A549 (cell line): ENCODE measurements around the gene DEAF1. TPM values are rescaled to one million over a fixed set of nuclear protein-coding genes. Genes with fewer than 3 reads are reported as not detected.

Source experiments
- ATAC-seq, 2 experiments: fragments of 200-7000 bp in 1 of 2; fragments of >200 bp in 1 of 2; cut with Nextera tagmentation in 1 of 2; cut with Tn5 transposase in 1 of 2; 3 replicates each; pipeline versions ENCODE4 v1.8.0 to v1.9.1; 2018 to 2020; ENCODE audit warnings: mild to moderate bottlenecking in 1 of 2, moderate library complexity in 1 of 2
- CTCF ChIA-PET: fragments of 300-600 bp; sonication (Branson Sonifier 250); formaldehyde crosslinking; extraction: SDS; loops from one replicate; lab custom pipeline; 2021; ENCODE audit warnings: antibody characterized with exemption, inconsistent platforms; lab: Yijun Ruan, JAX
- POLR2A ChIA-PET: fragments of 350-600 bp; formaldehyde crosslinking; extraction: SDS; loops from one replicate; lab custom pipeline; 2021; ENCODE audit warnings: antibody characterized with exemption, inconsistent platforms; lab: Yijun Ruan, JAX
- DNase-seq, 2 experiments: peaks; one replicate each; pipeline versions ENCODE4 v3.0.0 to v3.0.0-alpha.2; 2011 to 2016; ENCODE audit warnings: low read depth in 1 of 2, low spot score in 1 of 2
- FAIRE-seq: peaks from 2 replicates; lab custom pipeline; 2011; peaks lifted over from hg19 to GRCh38; lab: Jason Lieb, UNC
- H3K27ac ChIP-seq, 2 experiments: fragments of >200 bp; sonication (Bioruptor Twin); formaldehyde crosslinking; 3 replicates each; pipeline ENCODE4 v1.5.1; 2016 to 2017
- H3K4me1 ChIP-seq: fragments of >200 bp; sonication (Bioruptor Twin); formaldehyde crosslinking; 3 replicates; pipeline ENCODE4 v1.6.1; 2016
- H3K4me2 ChIP-seq: fragments of >200 bp; sonication (Bioruptor Twin); formaldehyde crosslinking; 3 replicates; pipeline ENCODE4 v1.6.1; 2016
- H3K4me3 ChIP-seq: fragments of >200 bp; sonication (Bioruptor Twin); formaldehyde crosslinking; 3 replicates; pipeline ENCODE4 v1.5.1; 2016
- H3K9me3 ChIP-seq: fragments of >200 bp; sonication (Bioruptor Twin); formaldehyde crosslinking; 3 replicates; pipeline ENCODE4 v1.6.1; 2016
- ATOH8 ChIP-seq: fragments of 250-450 bp; sonication (Bioruptor Pico); IDR thresholded peaks from 2 replicates; pipeline ENCODE4 v1.5.0; 2020; ENCODE audit warnings: low read depth, mild to moderate bottlenecking, moderate library complexity
- BCL3 ChIP-seq: fragments of >200 bp; sonication (Bioruptor Twin); formaldehyde crosslinking; IDR thresholded peaks from 3 replicates; pipeline ENCODE4 v1.6.1; 2016
- BHLHE40 ChIP-seq: IDR thresholded peaks from 2 replicates; pipeline ENCODE4 v1.6.1; 2012; ENCODE audit warnings: low read depth, low read length, inconsistent platforms
- CBX8 ChIP-seq: fragments of 200-600 bp; sonication (generic); IDR thresholded peaks from 2 replicates; pipeline ENCODE4 v1.6.1; 2016
- CHD2 ChIP-seq: fragments of 150-350 bp; IDR thresholded peaks from 2 replicates; pipeline ENCODE4 v1.6.1; 2014; ENCODE audit warnings: low read length; ENCODE audit not compliant: partially characterized antibody
- CHD4 ChIP-seq: fragments of 200-600 bp; sonication (generic); IDR thresholded peaks from 2 replicates; pipeline ENCODE4 v1.6.1; 2016; ENCODE audit warnings: antibody characterized with exemption, mild to moderate bottlenecking, borderline replicate concordance
- CTCF ChIP-seq: fragments of >200 bp; sonication (Bioruptor Twin); formaldehyde crosslinking; IDR thresholded peaks from 3 replicates; pipeline ENCODE4 v1.5.1; 2016
- EHF ChIP-seq: fragments of 250-450 bp; sonication (Bioruptor Pico); IDR thresholded peaks from 2 replicates; pipeline ENCODE4 v1.5.0; 2020; ENCODE audit warnings: mild to moderate bottlenecking
- ELK1 ChIP-seq: fragments of 150-350 bp; IDR thresholded peaks from 2 replicates; pipeline ENCODE4 v1.6.1; 2014; ENCODE audit warnings: low read depth, mild to moderate bottlenecking, low read length
- EP300 ChIP-seq, 2 experiments: fragments of >200 bp; sonication (Bioruptor Twin); formaldehyde crosslinking; IDR thresholded peaks; 2 replicates in 1 of 2; 3 replicates in 1 of 2; pipeline ENCODE4 v1.6.1; 2016 to 2017
- ESRRA ChIP-seq: fragments of 150-350 bp; IDR thresholded peaks from 2 replicates; pipeline ENCODE4 v1.6.1; 2014; ENCODE audit warnings: mild to moderate bottlenecking, low read length, borderline replicate concordance
- FOXS1 ChIP-seq: fragments of 250-450 bp; sonication (Bioruptor Pico); IDR thresholded peaks from 2 replicates; pipeline ENCODE4 v1.5.0; 2020; ENCODE audit warnings: mild to moderate bottlenecking, moderate library complexity
- GATA3 ChIP-seq: IDR thresholded peaks from 2 replicates; pipeline ENCODE4 v1.6.1; 2012; ENCODE audit warnings: borderline replicate concordance
- HES2 ChIP-seq: fragments of >200 bp; sonication (Bioruptor Twin); formaldehyde crosslinking; IDR thresholded peaks from 2 replicates; pipeline ENCODE4 v1.6.1; 2016
- HOXB13 ChIP-seq: fragments of 250-450 bp; sonication (Bioruptor Pico); IDR thresholded peaks from 2 replicates; pipeline ENCODE4 v1.5.0; 2020; ENCODE audit warnings: low read depth, mild to moderate bottlenecking, moderate library complexity
- HOXB5 ChIP-seq: fragments of 250-450 bp; sonication (Bioruptor Pico); IDR thresholded peaks from 2 replicates; pipeline ENCODE4 v1.5.0; 2020; ENCODE audit warnings: mild to moderate bottlenecking, moderate library complexity
- MAX ChIP-seq: IDR thresholded peaks from 2 replicates; pipeline ENCODE4 v1.6.1; 2012
- MAZ ChIP-seq: fragments of 150-350 bp; IDR thresholded peaks from 2 replicates; pipeline ENCODE4 v1.6.1; 2014; ENCODE audit warnings: antibody characterized with exemption, low read depth, low read length, borderline replicate concordance
- NFE2L2 ChIP-seq: fragments of 150-350 bp; conservative IDR thresholded peaks from 2 replicates; pipeline ENCODE4 v1.6.1; 2014; ENCODE audit warnings: low read length
- PBX3 ChIP-seq: IDR thresholded peaks from 2 replicates; pipeline ENCODE4 v1.6.1; 2012
- RARB ChIP-seq: fragments of 250-450 bp; sonication (Bioruptor Pico); IDR thresholded peaks from 2 replicates; pipeline ENCODE4 v1.8.0; 2021; ENCODE audit warnings: mild to moderate bottlenecking, moderate library complexity
- RCOR1 ChIP-seq: fragments of 150-350 bp; IDR thresholded peaks from 2 replicates; pipeline ENCODE4 v1.6.1; 2014; ENCODE audit warnings: antibody characterized with exemption, low read length, low read depth
- REST ChIP-seq: fragments of 200-600 bp; sonication (generic); IDR thresholded peaks from 2 replicates; pipeline ENCODE4 v1.6.1; 2016; ENCODE audit warnings: antibody characterized with exemption, mild to moderate bottlenecking, moderate library complexity
- RNF2 ChIP-seq: fragments of 200-600 bp; sonication (generic); IDR thresholded peaks from 2 replicates; pipeline ENCODE4 v1.6.1; 2016; ENCODE audit warnings: low read depth, mild to moderate bottlenecking, antibody characterized with exemption, moderate library complexity, borderline replicate concordance
- USF2 ChIP-seq: fragments of 450-650 bp; IDR thresholded peaks from 2 replicates; pipeline ENCODE4 v1.6.1; 2014; ENCODE audit warnings: antibody characterized with exemption
- ZC3H11A ChIP-seq: fragments of 450-650 bp; IDR thresholded peaks from 2 replicates; pipeline ENCODE4 v1.6.1; 2014; ENCODE audit warnings: antibody characterized with exemption, mild to moderate bottlenecking
- ZSCAN20 ChIP-seq: fragments of 250-450 bp; sonication (Bioruptor Pico); IDR thresholded peaks from 2 replicates; pipeline ENCODE4 v1.8.0; 2022; ENCODE audit warnings: mild to moderate bottlenecking, moderate library complexity
- WGBS: methylation state at CpG from one replicate; pipeline ENCODE4 v1.1.6; 2017; ENCODE audit errors: missing lambda C conversion rate; 5-methylcytosine and 5-hydroxymethylcytosine counted together
- polyA plus RNA-seq, 4 experiments: library from polyadenylated mRNA; depleted of rRNA in 3 of 4; stranded (reverse); fragments of >200 nt; fragmentation: RNase III in 1 of 4; extraction: RNeasy Plus Mini Kit Qiagen cat#74134 plus additional on column Dnase treatment in 1 of 4; gene quantifications; 2 replicates in 3 of 4; 3 replicates in 1 of 4; pipeline ENCODE4 v1.2.3, GENCODE V29; 2011 to 2017

Gene DEAF1
- polyA plus RNA-seq, 2 of the 4 experiments (the other 2 are of a cell fraction), result 16.0 to 24.0 TPM

- H3K4me3 ChIP-seq, result no peak overlapping the region
- CTCF ChIA-PET, result interaction anchor here (0.6 to 11.3 kb wide), 4 partner anchors 13 to 110 kb away, joined by 3 to 119 read pairs (median 6); no protein-coding TSS in a partner anchor
- H3K27ac ChIP-seq, result no peak overlapping the region
- ATAC-seq (no peak), DNase-seq (no peak)
- H3K4me1 ChIP-seq, result peaks cover 7% of the 10 kb centered on the region
- 90% methylated on average over 4 of the region's 4 CpGs for WGBS
- no peaks in the 10 kb centered on the region for H3K9me3 ChIP-seq
- TF ChIP-seq GATA3 (no peak), CBX8 (no peak), ZC3H11A (no peak), EHF (CRISPR knock-in tag) (no peak), HOXB13 (CRISPR knock-in tag) (no peak), FOXS1 (CRISPR knock-in tag) (no peak), ESRRA (no peak), PBX3 (no peak), EP300 (IDR thresholded peaks at IDR 0.05) (no peak), REST (no peak), USF2 (no peak), RARB (no peak), CTCF (no peak), CHD4 (no peak), HES2 (no peak), MAX (no peak), RCOR1 (no peak), RNF2 (no peak)
- TF ChIP-seq, all 56 proteins: peak for 0
- POLR2A ChIA-PET, result no interaction called here
- H3K4me2 ChIP-seq, result no peak overlapping the region
- FAIRE-seq, result no peak
Observed at GRCh38 chr11:742571-743201, 47.7 kb upstream of the DEAF1 start.

- no peaks in the 10 kb centered on the region for H3K9me3 ChIP-seq
- no peak for ATAC-seq
- CTCF ChIA-PET, result interaction anchor here (1.2 to 11.3 kb wide), 2 partner anchors 12 to 21 kb away, joined by 3 to 119 read pairs; no protein-coding TSS in a partner anchor
- H3K4me2 ChIP-seq, result no peak overlapping the region
- WGBS, result 83% methylated on average over 3 of the region's 3 CpGs
- no peak for DNase-seq
- peaks cover 7% of the 10 kb centered on the region for H3K4me1 ChIP-seq
- no peak overlapping the region for H3K27ac ChIP-seq
- no peak for FAIRE-seq
- no peak overlapping the region for H3K4me3 ChIP-seq
- POLR2A ChIA-PET, result no interaction called here
- no peak for TF ChIP-seq BHLHE40
- TF ChIP-seq GATA3, result no peak
- TF ChIP-seq NFE2L2, result no peak
- no peak for TF ChIP-seq MAZ
- TF ChIP-seq ZSCAN20 (CRISPR knock-in tag), result no peak
- TF ChIP-seq ELK1, result no peak
- no peak for TF ChIP-seq EP300 (IDR thresholded peaks at IDR 0.05)
- TF ChIP-seq ATOH8 (CRISPR knock-in tag), result no peak
- TF ChIP-seq BCL3, result no peak
- no peak for TF ChIP-seq CHD2
- no peak for TF ChIP-seq HOXB5 (CRISPR knock-in tag)
Observed at GRCh38 chr11:742156-742546, 47.1 kb upstream of the DEAF1 start.
